Neuronal stem cell (in vitro differentiated cells): ENCODE data around the gene RAPGEF5.

Experiments
- DNase-seq: peaks from one replicate; pipeline ENCODE4 v3.0.0-alpha.2; 2013; ENCODE audit warnings: low spot score
- H2AFZ ChIP-seq: one replicate; pipeline ENCODE4 v1.6.1; 2013; ENCODE audit warnings: mild to moderate bottlenecking, low read length, inconsistent platforms
- H2AK5ac ChIP-seq: 2 replicates; pipeline ENCODE4 v1.6.1; 2013; ENCODE audit warnings: low read depth, mild to moderate bottlenecking, inconsistent platforms, low read length, moderate library complexity, mixed read lengths
- H2BK120ac ChIP-seq: 2 replicates; pipeline ENCODE4 v1.6.1; 2013; ENCODE audit warnings: low read depth, mild to moderate bottlenecking, inconsistent platforms, low read length, moderate library complexity, mixed read lengths
- H2BK12ac ChIP-seq: one replicate; pipeline ENCODE4 v1.6.1; 2013; ENCODE audit warnings: low read length, inconsistent platforms
- H2BK15ac ChIP-seq: 2 replicates; pipeline ENCODE4 v1.6.1; 2013; ENCODE audit warnings: mild to moderate bottlenecking, low read length, inconsistent platforms, mixed read lengths
- H2BK5ac ChIP-seq: one replicate; pipeline ENCODE4 v1.6.1; 2013; ENCODE audit warnings: inconsistent platforms, mild to moderate bottlenecking, low read length, moderate library complexity
- H3K14ac ChIP-seq: one replicate; pipeline ENCODE4 v1.6.1; 2013; ENCODE audit warnings: low read length, inconsistent platforms
- H3K18ac ChIP-seq: 2 replicates; pipeline ENCODE4 v1.6.1; 2013; ENCODE audit warnings: low read length, inconsistent platforms
- H3K23ac ChIP-seq: 2 replicates; pipeline ENCODE4 v1.6.1; 2013; ENCODE audit warnings: low read depth, mild to moderate bottlenecking, mixed read lengths, low read length, inconsistent platforms; ENCODE audit not compliant: poor library complexity
- H3K27ac ChIP-seq: replicated peaks from 3 replicates; pipeline ENCODE4 v1.5.1; 2013; ENCODE audit warnings: low read length, inconsistent platforms
- H3K27me3 ChIP-seq, 3 experiments: 2 replicates each; pipeline ENCODE4 v1.6.1; 2013; ENCODE audit warnings: low read length in 3 of 3, mild to moderate bottlenecking in 2 of 3, inconsistent platforms in 1 of 3, low read depth in 1 of 3, mixed read lengths in 1 of 3, moderate library complexity in 1 of 3; ENCODE audit not compliant: control insufficient read depth in 3 of 3, insufficient read depth in 3 of 3
- H3K36me3 ChIP-seq, 2 donors: replicated peaks in 1 of 2; 2 replicates each; pipeline ENCODE4 v1.6.1; 2013; ENCODE audit warnings: low read length in 2 of 2; ENCODE audit not compliant: control insufficient read depth in 2 of 2, insufficient read depth in 2 of 2
- H3K4ac ChIP-seq: 2 replicates; pipeline ENCODE4 v1.6.1; 2013; ENCODE audit warnings: inconsistent platforms, mild to moderate bottlenecking, low read length, moderate library complexity
- H3K4me1 ChIP-seq, 2 donors: 1 replicate in 1 of 2; 2 replicates in 1 of 2; pipeline ENCODE4 v1.6.1; 2013; ENCODE audit warnings: low read length in 2 of 2, low read depth in 1 of 2; ENCODE audit not compliant: control insufficient read depth in 2 of 2, insufficient read depth in 1 of 2
- H3K4me2 ChIP-seq: one replicate; pipeline ENCODE4 v1.6.1; 2013; ENCODE audit warnings: mild to moderate bottlenecking, low read length, inconsistent platforms; ENCODE audit not compliant: insufficient read depth, poor library complexity, severe bottlenecking
- H3K4me3 ChIP-seq, 2 donors: 2 replicates each; pipeline ENCODE4 v1.5.1; 2013; ENCODE audit warnings: low read length in 2 of 2, mild to moderate bottlenecking in 2 of 2, inconsistent platforms in 1 of 2, moderate library complexity in 1 of 2
- H3K79me1 ChIP-seq: one replicate; pipeline ENCODE4 v1.6.1; 2013; ENCODE audit warnings: low read depth, mild to moderate bottlenecking, inconsistent platforms, low read length, moderate library complexity
- H3K9ac ChIP-seq: one replicate; pipeline ENCODE4 v1.6.1; 2013; ENCODE audit warnings: mild to moderate bottlenecking, low read depth, low read length, inconsistent platforms; ENCODE audit not compliant: poor library complexity
- H3K9me3 ChIP-seq, 2 donors: replicated peaks in 1 of 2; 2 replicates each; pipeline versions ENCODE3 to v1.6.1; 2013; ENCODE audit warnings: low read length in 2 of 2, mild to moderate bottlenecking in 2 of 2, inconsistent platforms in 1 of 2, low read depth in 1 of 2, mixed read lengths in 1 of 2, moderate library complexity in 1 of 2; ENCODE audit not compliant: control insufficient read depth in 2 of 2, insufficient read depth in 1 of 2
- H4K8ac ChIP-seq: one replicate; pipeline ENCODE4 v1.6.1; 2013; ENCODE audit warnings: low read depth, mild to moderate bottlenecking, inconsistent platforms, low read length, moderate library complexity
- H4K91ac ChIP-seq: one replicate; pipeline ENCODE4 v1.6.1; 2013; ENCODE audit warnings: low read length, low read depth, mild to moderate bottlenecking, inconsistent platforms; ENCODE audit not compliant: poor library complexity
- WGBS, 2 donors: extraction: QIAGEN DNeasy Blood & Tissue Kit; methylation state at CpG; one replicate each; pipeline ENCODE4 v1.1.7; 2013; ENCODE audit warnings: missing lambda C conversion rate in 2 of 2, mixed read lengths in 1 of 2; ENCODE audit not compliant: insufficient read length in 2 of 2, insufficient replicate concordance in 1 of 2; ENCODE audit errors: extremely low coverage in 2 of 2; 5-methylcytosine and 5-hydroxymethylcytosine counted together

RAPGEF5 gene

GRCh38 chr7:22351329-22351692 lies 5.6 kb downstream of the RAPGEF5 start:
- no peak overlapping the region for H2BK5ac ChIP-seq
- no peak overlapping the region for H3K14ac ChIP-seq
- no peak overlapping the region for H4K8ac ChIP-seq
- no peak overlapping the region for H3K27ac ChIP-seq
- no peak overlapping the region for H4K91ac ChIP-seq
- H3K4me2 ChIP-seq: no peak overlapping the region
- no peak overlapping the region for H3K4me3 ChIP-seq
- H2BK12ac ChIP-seq: no peak overlapping the region
- no peaks in the 10 kb centered on the region for H3K36me3 ChIP-seq
- no peak overlapping the region for H2BK120ac ChIP-seq
- peaks cover 0 to 16% of the 10 kb centered on the region in 2 donors for H3K9me3 ChIP-seq
- no peak overlapping the region for H2BK15ac ChIP-seq
- no peak overlapping the region for H2AK5ac ChIP-seq
- no peak overlapping the region for H2AFZ ChIP-seq
- H3K9ac ChIP-seq: no peak overlapping the region
- no peak for DNase-seq
- H3K23ac ChIP-seq: no peak overlapping the region
- no CpG with 5 or more reads among the region's 2 CpGs for WGBS, 2 donors
- peaks cover 0 to 3% of the 10 kb centered on the region in 2 donors for H3K4me1 ChIP-seq
- no peaks in the 10 kb centered on the region for H3K79me1 ChIP-seq
- peaks cover 0 to 32% (median 9%) of the 10 kb centered on the region in 3 experiments for H3K27me3 ChIP-seq
- H3K18ac ChIP-seq: no peak overlapping the region
- H3K4ac ChIP-seq: no peak overlapping the region

GRCh38 chr7:22350466-22351328 lies 6.3 kb downstream of the RAPGEF5 start:
- no peak overlapping the region for H2BK5ac ChIP-seq
- H3K14ac ChIP-seq: no peak overlapping the region
- no peak overlapping the region for H2BK120ac ChIP-seq
- H2AK5ac ChIP-seq: no peak overlapping the region
- H3K9ac ChIP-seq: no peak overlapping the region
- H2AFZ ChIP-seq: no peak overlapping the region
- H2BK12ac ChIP-seq: no peak overlapping the region
- H3K4me1 ChIP-seq: no peaks in the 10 kb centered on the region
- no peaks in the 10 kb centered on the region for H3K36me3 ChIP-seq
- H4K8ac ChIP-seq: no peak overlapping the region
- no peak overlapping the region for H2BK15ac ChIP-seq
- no peak overlapping the region for H4K91ac ChIP-seq
- no peaks in the 10 kb centered on the region for H3K79me1 ChIP-seq
- H3K9me3 ChIP-seq: peaks cover 0 to 16% of the 10 kb centered on the region in 2 donors
- H3K27ac ChIP-seq: no peak overlapping the region
- no peak for DNase-seq
- H3K4me2 ChIP-seq: no peak overlapping the region
- H3K23ac ChIP-seq: no peak overlapping the region
- H3K4me3 ChIP-seq: no peak overlapping the region
- no CpG with 5 or more reads among the region's 2 CpGs for WGBS, 2 donors
- no peak overlapping the region for H3K4ac ChIP-seq
- H3K27me3 ChIP-seq: peaks cover 0 to 26% (median 4%) of the 10 kb centered on the region in 3 experiments
- H3K18ac ChIP-seq: no peak overlapping the region

- DNase-seq: no peak
- Histone ChIP-seq H3K9me3 (peaks cover 0 to 5% of the 10 kb centered on the region in 2 donors), H3K4me2 (no peak overlapping the region), H3K14ac (no peak overlapping the region), H3K18ac (no peak overlapping the region), H2AK5ac (no peak overlapping the region), H3K4me1 (no peaks in the 10 kb centered on the region), H3K27ac (no peak overlapping the region), H2BK15ac (no peak overlapping the region), H3K79me1 (no peaks in the 10 kb centered on the region), H2BK120ac (no peak overlapping the region), H4K8ac (no peak overlapping the region), H4K91ac (no peak overlapping the region), H3K4me3 (no peak overlapping the region), H3K27me3 (peaks cover 0 to 5% (median 0%) of the 10 kb centered on the region in 3 experiments), H3K23ac (no peak overlapping the region), H2BK5ac (no peak overlapping the region), H3K9ac (no peak overlapping the region), H3K36me3 (no peaks in the 10 kb centered on the region), H3K4ac (no peak overlapping the region), H2BK12ac (no peak overlapping the region), H2AFZ (no peak overlapping the region)
These were observed 8.6 kb downstream of the RAPGEF5 start for GRCh38 chr7:22348379-22348778.

- no peak overlapping the region for H3K9ac ChIP-seq
- H3K79me1 ChIP-seq: no peaks in the 10 kb centered on the region
- no peak overlapping the region for H2BK15ac ChIP-seq
- H3K4me1 ChIP-seq: no peaks in the 10 kb centered on the region
- H3K23ac ChIP-seq: no peak overlapping the region
- no peak overlapping the region for H4K91ac ChIP-seq
- WGBS, 2 donors: 100% methylated on average over 1 of the region's 2 CpGs; no CpG with 5 or more reads in 1 of the 2 donors
- no peak overlapping the region for H2AK5ac ChIP-seq
- no peak overlapping the region for H3K27ac ChIP-seq
- H3K36me3 ChIP-seq: no peaks in the 10 kb centered on the region
- H3K27me3 ChIP-seq: no peaks in the 10 kb centered on the region
- no peak overlapping the region for H3K14ac ChIP-seq
- H3K4me2 ChIP-seq: no peak overlapping the region
- no peak overlapping the region for H2BK120ac ChIP-seq
- no peak overlapping the region for H4K8ac ChIP-seq
- no peak overlapping the region for H3K4me3 ChIP-seq
- H2BK5ac ChIP-seq: no peak overlapping the region
- no peak overlapping the region for H2BK12ac ChIP-seq
- no peak overlapping the region for H2AFZ ChIP-seq
- no peaks in the 10 kb centered on the region for H3K9me3 ChIP-seq
- no peak overlapping the region for H3K4ac ChIP-seq
- DNase-seq: no peak
- H3K18ac ChIP-seq: no peak overlapping the region
These were observed 10.4 kb downstream of the RAPGEF5 start for GRCh38 chr7:22346383-22347107.
